Right atrium auricular region (tissue), 2 donors: ENCODE data around the gene CDRT15. TPM values are rescaled to one million over a fixed set of nuclear protein-coding genes. Genes with fewer than 3 reads are reported as not detected.
"Not testable (repeated sequence)": the region's sequence is repeated elsewhere in the genome, so short reads cannot be mapped to it uniquely, and the experiment has no call there.

Source experiments
- DNase-seq: peaks from one replicate; pipeline ENCODE4 v3.0.0-alpha.2; 2019; ENCODE audit warnings: low spot score
- H3K27ac ChIP-seq, 2 donors: fragments of 200-600 bp; sonication (generic); 1 replicate in 1 of 2; 2 replicates in 1 of 2; pipeline ENCODE4 v1.5.1; 2016 to 2019
- H3K27me3 ChIP-seq, 2 donors: fragments of 200-600 bp; sonication (generic); one replicate each; pipeline versions ENCODE4 v1.5.1 to v1.6.0; 2017 to 2019
- H3K36me3 ChIP-seq: fragments of 200-600 bp; sonication (generic); one replicate; pipeline ENCODE4 v1.5.1; 2016
- H3K4me1 ChIP-seq, 2 donors: fragments of 200-600 bp; sonication (generic); one replicate each; pipeline versions ENCODE4 v1.5.1 to v1.6.0; 2017 to 2019
- H3K4me3 ChIP-seq, 2 donors: fragments of 200-600 bp; sonication (generic); 1 replicate in 1 of 2; 2 replicates in 1 of 2; pipeline ENCODE4 v1.5.1; 2017 to 2019; ENCODE audit warnings: mild to moderate bottlenecking in 1 of 2, moderate library complexity in 1 of 2
- H3K9me3 ChIP-seq, 2 donors: fragments of 200-600 bp; sonication (generic); one replicate each; pipeline ENCODE4 v1.5.1; 2019
- CTCF ChIP-seq, 2 donors: fragments of 200-600 bp; sonication (generic); IDR thresholded peaks; one replicate each; pipeline ENCODE4 v1.5.1; 2019; ENCODE audit warnings: antibody characterized with exemption in 2 of 2
- total RNA-seq, 2 donors: library from RNA; depleted of rRNA; stranded (reverse); fragments of >200 nt; gene quantifications; one replicate each; pipeline ENCODE4 v1.1.0, GENCODE V29; 2016

Gene CDRT15
- total RNA-seq, 2 donors from 2014 or later = not detected

- Histone ChIP-seq H3K9me3 (no peaks in the 10 kb centered on the region), H3K4me1 (peaks cover 0 to 8% of the 10 kb centered on the region in 2 donors), H3K4me3 (no peak overlapping the region), H3K27me3 (no peaks in the 10 kb centered on the region), H3K27ac (no peak overlapping the region), H3K36me3 (no peaks in the 10 kb centered on the region)
- no peak for DNase-seq
- TF ChIP-seq CTCF (IDR thresholded peaks at IDR 0.05) = no peak
Observed at GRCh38 chr17:14198013-14198412, 38.6 kb downstream of the CDRT15 start.

GRCh38 chr17:14197586-14197985 lies 39.1 kb downstream of the CDRT15 start:
- Histone ChIP-seq H3K4me1 (peaks cover 0 to 8% of the 10 kb centered on the region in 2 donors), H3K4me3 (no peak overlapping the region), H3K36me3 (no peaks in the 10 kb centered on the region), H3K27ac (no peak overlapping the region), H3K27me3 (no peaks in the 10 kb centered on the region), H3K9me3 (no peaks in the 10 kb centered on the region)
- DNase-seq = no peak
- TF ChIP-seq CTCF (IDR thresholded peaks at IDR 0.05) = no peak

- DNase-seq = no peak
- Histone ChIP-seq H3K27me3 (no peaks in the 10 kb centered on the region), H3K4me3 (no peak overlapping the region), H3K9me3 (no peaks in the 10 kb centered on the region), H3K36me3 (no peaks in the 10 kb centered on the region), H3K4me1 (peaks cover 0 to 8% of the 10 kb centered on the region in 2 donors), H3K27ac (no peak overlapping the region)
- no peak for TF ChIP-seq CTCF (IDR thresholded peaks at IDR 0.05)
Observed at GRCh38 chr17:14197057-14197456, 39.6 kb downstream of the CDRT15 start.

GRCh38 chr17:14196377-14196997 lies 40.2 kb downstream of the CDRT15 start:
- no peak for TF ChIP-seq CTCF (IDR thresholded peaks at IDR 0.05)
- Histone ChIP-seq H3K4me3 (no peak overlapping the region), H3K27me3 (no peaks in the 10 kb centered on the region), H3K9me3 (no peaks in the 10 kb centered on the region), H3K36me3 (no peaks in the 10 kb centered on the region), H3K4me1 (peaks cover 0 to 8% of the 10 kb centered on the region in 2 donors), H3K27ac (no peak overlapping the region)
- no peak for DNase-seq

GRCh38 chr17:14192636-14193344 lies 43.9 kb downstream of the CDRT15 start:
- not testable (repeated sequence) for H3K36me3 ChIP-seq, DNase-seq, H3K4me3 ChIP-seq, H3K27me3 ChIP-seq, H3K4me1 ChIP-seq, H3K27ac ChIP-seq, H3K9me3 ChIP-seq

- H3K4me3 ChIP-seq, H3K9me3 ChIP-seq, DNase-seq, H3K4me1 ChIP-seq, H3K27me3 ChIP-seq, H3K36me3 ChIP-seq, H3K27ac ChIP-seq: not testable (repeated sequence)
Observed at GRCh38 chr17:14192039-14192438, 44.6 kb downstream of the CDRT15 start.

- not testable (repeated sequence) for H3K36me3 ChIP-seq, H3K9me3 ChIP-seq, H3K4me1 ChIP-seq, H3K4me3 ChIP-seq, DNase-seq, H3K27me3 ChIP-seq, H3K27ac ChIP-seq
Observed at GRCh38 chr17:14191469-14191868, 45.2 kb downstream of the CDRT15 start.

- H3K4me3 ChIP-seq, H3K9me3 ChIP-seq, DNase-seq, H3K4me1 ChIP-seq, H3K27ac ChIP-seq, H3K27me3 ChIP-seq, H3K36me3 ChIP-seq: not testable (repeated sequence)
Observed at GRCh38 chr17:14190774-14191173, 45.9 kb downstream of the CDRT15 start.

GRCh38 chr17:14186443-14186842 lies 50.2 kb downstream of the CDRT15 start:
- H3K9me3 ChIP-seq, DNase-seq, H3K36me3 ChIP-seq, H3K4me3 ChIP-seq, H3K4me1 ChIP-seq, H3K27ac ChIP-seq, H3K27me3 ChIP-seq: not testable (repeated sequence)
